PFSK-1 (cell line): Measurements from ENCODE around the gene MKLN1.

ENCODE experiments used
- POLR2AphosphoS5 ChIP-seq: IDR thresholded peaks from 2 replicates; pipeline ENCODE4 v1.6.1; 2012; ENCODE audit warnings: low read depth, mild to moderate bottlenecking, control low read depth, low read length, moderate library complexity
- REST ChIP-seq, 2 experiments: IDR thresholded peaks; 2 replicates each; pipeline versions ENCODE4 v1.6.1 to v1.8.0; 2011 to 2012; ENCODE audit warnings: low read depth in 2 of 2, low read length in 2 of 2, control low read depth in 1 of 2, inconsistent platforms in 1 of 2, mild to moderate bottlenecking in 1 of 2, moderate library complexity in 1 of 2; ENCODE audit not compliant: insufficient read depth in 1 of 2
- SIN3A ChIP-seq: IDR thresholded peaks from 2 replicates; pipeline ENCODE4 v1.6.1; 2012; ENCODE audit warnings: mild to moderate bottlenecking, low read length, moderate library complexity, borderline replicate concordance; ENCODE audit not compliant: insufficient read depth
- TAF1 ChIP-seq: IDR thresholded peaks from 2 replicates; pipeline ENCODE4 v1.6.1; 2012; ENCODE audit warnings: low read length, control low read depth, borderline replicate concordance; ENCODE audit not compliant: insufficient read depth

GRCh38 chr7:131385039-131385605 is 57.4 kb downstream of the MKLN1 start:
- no peak for TF ChIP-seq REST (IDR thresholded peaks at IDR 0.05; ENCODE audit: insufficient read depth in 1 of 2, low read depth in 2 of 2, low read length in 2 of 2)
- TF ChIP-seq SIN3A = no peak
- TF ChIP-seq POLR2AphosphoS5 = no peak
- TF ChIP-seq TAF1 = no peak
